H1 (cell line): ENCODE data around the gene TNIK. TPM values are rescaled to one million over a fixed set of nuclear protein-coding genes. Genes with fewer than 3 reads are reported as not detected.

Experiments used
- BACH1 ChIP-seq: IDR thresholded peaks from 2 replicates; pipeline ENCODE4 v1.6.1; 2012; ENCODE audit warnings: low read length, improper control_type of control experiment
- TAF7 ChIP-seq: optimal IDR thresholded peaks from 2 replicates; pipeline ENCODE3; 2011; ENCODE audit warnings: low read depth, mild to moderate bottlenecking, inconsistent platforms, low read length, moderate library complexity, borderline replicate concordance
- polyA plus RNA-seq, 7 experiments: library from polyadenylated mRNA; depleted of rRNA in 3 of 7; stranded (reverse) in 5 of 7; unstranded in 2 of 7; fragments of >200 nt in 5 of 7; fragments of 200-250 nt in 2 of 7; gene quantifications; 1 replicate in 5 of 7; 2 replicates in 1 of 7; 4 replicates in 1 of 7; pipeline versions ENCODE4 v1.2.1 to v1.2.3, GENCODE V29; 2011 to 2013; ENCODE audit warnings: missing spikeins in 2 of 7, mixed read lengths in 2 of 7
- total RNA-seq: library from RNA; stranded (reverse); fragmentation: NEBNext Ultra II Directional; extraction: Animal tissue kit (Norgen Biotek cat#: 25700); gene quantifications from 2 replicates; pipeline ENCODE4 v1.2.1, GENCODE V29; 2021
- TF ChIP-seq, protein P1 (sequence below): IDR thresholded peaks from 2 replicates; pipeline ENCODE4 v1.6.1; 2012; ENCODE audit warnings: inconsistent platforms

The TNIK gene
- total and polyA plus RNA-seq, 2 of the 8 experiments (the other 6 are each of a cell fraction or from before 2014, with no cell fraction given) = 7.4 to 42.0 TPM

DNA sequence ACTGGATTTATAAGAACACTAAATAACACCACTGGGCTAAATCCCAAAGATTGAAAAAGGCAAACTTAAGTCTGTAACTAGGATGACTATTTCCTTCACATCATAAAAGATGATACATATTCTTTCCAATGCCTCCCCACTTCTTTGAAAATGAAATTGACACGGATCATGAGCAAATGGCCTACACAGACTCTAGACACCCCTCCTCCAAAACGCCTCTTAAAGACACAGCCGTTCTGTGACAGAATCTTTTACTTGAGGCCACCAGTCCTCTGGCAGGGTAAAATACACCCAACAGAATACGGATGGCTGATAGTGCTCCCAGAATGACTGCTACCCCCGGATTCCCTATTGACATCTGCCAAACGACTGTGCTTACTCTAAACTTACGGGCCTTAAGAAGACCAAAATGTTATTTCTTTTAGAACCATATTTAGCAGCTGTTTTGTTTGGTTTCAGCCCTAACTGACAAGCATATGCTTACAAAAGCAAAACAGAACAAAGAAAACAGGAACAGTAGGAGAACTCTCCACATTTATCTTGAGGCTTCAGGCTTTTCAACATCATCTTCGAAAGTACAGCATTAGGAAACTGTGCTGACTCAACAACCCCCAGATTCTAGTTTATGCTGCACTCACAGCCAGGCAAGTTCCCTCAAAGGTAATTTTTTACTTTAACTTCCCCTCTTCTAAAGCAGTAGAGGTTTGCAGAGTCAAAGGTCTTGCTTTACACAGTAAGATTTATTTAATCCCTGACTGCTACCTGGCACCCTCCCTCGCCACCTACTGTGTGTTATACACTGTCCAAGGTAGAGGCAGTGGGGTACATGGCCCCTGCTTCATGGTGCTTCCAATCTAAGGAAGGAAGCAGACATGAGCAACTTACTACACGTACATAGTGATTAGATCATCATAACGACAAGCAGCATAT is 84.3 kb downstream of the TNIK start (continued):
- no peak for TF ChIP-seq BACH1
- TF ChIP-seq TAF7 = no peak
- TF ChIP-seq, protein P1, sequence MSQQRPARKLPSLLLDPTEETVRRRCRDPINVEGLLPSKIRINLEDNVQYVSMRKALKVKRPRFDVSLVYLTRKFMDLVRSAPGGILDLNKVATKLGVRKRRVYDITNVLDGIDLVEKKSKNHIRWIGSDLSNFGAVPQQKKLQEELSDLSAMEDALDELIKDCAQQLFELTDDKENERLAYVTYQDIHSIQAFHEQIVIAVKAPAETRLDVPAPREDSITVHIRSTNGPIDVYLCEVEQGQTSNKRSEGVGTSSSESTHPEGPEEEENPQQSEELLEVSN = no peak
